Stimulated activated CD8-positive, alpha-beta memory T cell treated with anti-CD3 and anti-CD28 coated beads, Interleukin-2, amount 100 ng/mL, for 1 hour (primary cell): ENCODE measurements around the gene HCK.
"Not testable (repeated sequence)": the region's sequence is repeated elsewhere in the genome, so short reads cannot be mapped to it uniquely, and the experiment has no call there.

Experiments
- DNase-seq, 2 donors: peaks; one replicate each; pipeline ENCODE4 v3.0.0-alpha.2; 2020; ENCODE audit warnings: low read depth in 2 of 2

Gene HCK

GRCh38 chr20:32091888-32092346, 39.9 kb downstream of the HCK start:
- DNase-seq: peak; percentile 50 to 57

- no peak for DNase-seq
Observed at GRCh38 chr20:32098786-32099185, 46.7 kb downstream of the HCK start.

- no peak for DNase-seq
Observed at GRCh38 chr20:32108814-32109391, 56.9 kb downstream of the HCK start.

GRCh38 chr20:32109392-32110172, 57.5 kb downstream of the HCK start, which contains the start of gene TM9SF4:
Gene TM9SF4, plus strand, starts transcription at chr20:32109714. Its CDS starts 27 bp downstream, at chr20:32109741.
- peak; percentile 74 to 81 for DNase-seq

GRCh38 chr20:32110173-32110704, 58.2 kb downstream of the HCK start:
- no peak for DNase-seq

DNA sequence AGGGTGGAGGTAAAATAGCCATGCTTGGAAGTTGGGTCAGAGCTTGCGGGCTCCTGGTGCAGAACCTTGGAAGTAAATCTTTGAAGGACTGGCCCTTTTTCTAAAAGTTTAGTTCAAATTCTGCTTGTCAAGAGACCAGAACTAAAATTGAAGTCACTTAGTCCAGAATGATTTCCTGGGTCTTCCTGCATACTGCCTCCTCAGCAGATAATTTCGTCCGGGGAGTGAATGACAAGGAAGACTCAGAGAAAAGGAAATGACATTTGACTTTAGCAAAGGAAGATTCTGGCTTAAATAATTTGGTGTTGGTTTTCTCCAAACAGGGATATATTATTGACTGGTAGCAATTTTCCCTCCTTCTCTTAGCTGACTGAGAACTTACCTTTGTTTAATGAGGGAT, 58.7 kb downstream of the HCK start:
- DNase-seq: no peak

GRCh38 chr20:32111156-32111686, 59.2 kb downstream of the HCK start:
- DNase-seq: no peak

DNA sequence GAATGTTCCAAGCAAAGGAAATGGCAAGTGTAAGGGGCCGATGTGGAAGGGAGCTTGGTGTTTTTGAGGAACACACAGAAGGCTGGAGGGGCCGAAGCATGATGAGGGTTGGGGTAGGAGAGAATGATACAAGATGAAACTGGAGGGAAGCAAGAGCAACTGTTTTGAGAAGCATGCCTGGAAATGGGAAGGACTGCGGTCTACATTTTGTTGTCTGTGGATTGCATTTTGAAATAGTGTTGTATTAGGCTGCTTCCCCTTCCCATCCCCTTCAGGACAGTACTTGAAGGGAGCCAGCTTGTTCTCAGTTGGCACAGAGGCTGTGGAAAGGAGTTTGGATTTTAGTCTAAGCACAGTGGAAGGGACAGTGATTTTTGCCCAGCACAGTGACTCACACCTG, 59.7 kb downstream of the HCK start:
- no peak for DNase-seq

GRCh38 chr20:32112841-32113240, 60.8 kb downstream of the HCK start:
- DNase-seq: no peak

GRCh38 chr20:32113591-32114260, 61.7 kb downstream of the HCK start:
- no peak for DNase-seq

DNA sequence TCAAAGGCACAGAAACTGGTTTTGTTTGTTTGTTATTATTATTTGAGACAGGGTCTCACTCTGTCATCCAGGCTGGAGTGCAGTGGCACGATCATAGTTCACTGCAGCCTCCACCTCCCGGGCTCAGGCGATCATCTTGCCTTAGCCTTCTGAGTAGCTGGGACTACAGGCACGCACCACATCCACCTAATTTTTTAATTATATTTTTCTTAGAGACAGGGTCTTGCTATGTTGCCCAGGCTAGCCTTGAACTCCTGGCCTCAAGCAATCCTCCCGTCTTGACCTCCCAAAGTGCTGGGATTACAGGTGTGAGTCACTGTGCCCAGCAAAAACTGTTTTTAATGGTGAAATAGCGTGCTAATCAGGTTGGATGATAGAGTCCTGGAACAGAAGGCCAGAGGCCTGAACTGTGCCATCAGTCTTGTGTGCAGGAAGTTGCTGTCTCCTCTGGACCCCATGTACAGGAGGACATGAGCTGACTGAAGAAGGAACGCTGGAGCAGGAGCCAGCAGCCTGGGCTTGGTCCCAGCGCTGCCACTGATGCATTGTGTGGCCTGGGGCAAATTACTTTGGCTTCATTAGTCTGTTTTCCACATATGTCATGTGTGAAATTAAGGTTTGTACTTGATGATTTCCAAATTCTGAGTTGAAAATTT, 62.4 kb downstream of the HCK start:
- no peak for DNase-seq

GRCh38 chr20:32115211-32115767, 63.2 kb downstream of the HCK start:
- DNase-seq: no peak

DNA sequence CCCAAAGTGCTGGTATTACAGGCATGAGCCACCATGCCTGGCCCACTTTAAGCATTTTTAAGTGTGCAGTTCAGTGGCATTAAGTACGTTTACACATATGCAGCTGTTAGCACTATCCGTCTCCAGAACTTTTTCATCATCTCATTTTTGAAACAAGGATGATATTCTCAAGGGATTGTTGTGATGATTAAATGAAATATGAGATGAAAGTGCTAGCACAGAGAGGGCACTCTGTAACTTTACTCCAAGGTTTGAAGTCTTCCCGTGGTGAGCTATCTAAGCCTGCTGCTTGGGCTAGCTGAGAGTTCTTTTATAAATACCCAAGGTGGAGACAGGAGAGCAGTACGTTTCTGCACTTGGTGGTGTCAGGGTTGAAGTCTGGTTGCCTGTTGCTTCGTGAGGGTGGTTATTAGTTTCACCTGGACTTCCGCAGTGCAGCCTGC, 64.1 kb downstream of the HCK start:
- no peak for DNase-seq

DNA sequence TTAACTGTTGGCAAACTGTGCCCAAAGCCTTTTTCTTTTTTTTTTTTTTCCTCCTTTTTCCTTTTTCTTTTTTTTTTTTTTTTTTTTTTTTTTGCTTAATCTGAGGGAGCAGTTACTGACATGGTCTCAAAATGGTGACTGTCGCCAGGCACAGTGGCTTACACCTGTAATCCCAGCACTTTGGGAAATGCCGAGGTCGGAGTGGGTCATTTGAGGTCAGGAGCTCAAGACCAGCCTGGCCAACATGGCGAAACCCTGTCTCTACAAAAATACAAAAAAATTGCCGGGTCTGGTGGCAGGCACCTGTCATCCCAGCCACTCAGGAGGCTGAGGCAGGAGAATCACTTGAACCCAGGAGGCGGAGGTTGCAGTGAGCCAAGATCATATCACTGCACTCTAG, 64.8 kb downstream of the HCK start:
- DNase-seq: not testable (repeated sequence)

DNA sequence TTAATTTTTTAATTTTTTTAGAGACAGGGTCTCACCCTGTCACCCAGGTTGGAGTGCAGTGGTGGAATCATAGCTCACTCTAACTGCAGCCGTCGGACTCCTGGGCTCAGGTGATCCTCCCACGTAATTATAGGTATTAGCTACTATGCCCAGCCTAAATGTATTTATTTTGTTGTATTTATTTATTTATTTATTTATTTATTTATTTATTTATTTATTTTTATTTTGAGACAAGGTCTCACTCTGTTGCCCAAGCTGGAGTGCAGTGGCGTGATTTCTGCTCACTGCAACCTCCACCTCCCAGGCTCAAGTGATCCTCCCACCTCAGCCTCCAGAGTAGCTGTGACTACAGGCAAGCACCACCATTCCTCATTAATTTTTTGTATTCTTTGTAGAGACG, 66.4 kb downstream of the HCK start:
- DNase-seq: not testable (repeated sequence)

DNA sequence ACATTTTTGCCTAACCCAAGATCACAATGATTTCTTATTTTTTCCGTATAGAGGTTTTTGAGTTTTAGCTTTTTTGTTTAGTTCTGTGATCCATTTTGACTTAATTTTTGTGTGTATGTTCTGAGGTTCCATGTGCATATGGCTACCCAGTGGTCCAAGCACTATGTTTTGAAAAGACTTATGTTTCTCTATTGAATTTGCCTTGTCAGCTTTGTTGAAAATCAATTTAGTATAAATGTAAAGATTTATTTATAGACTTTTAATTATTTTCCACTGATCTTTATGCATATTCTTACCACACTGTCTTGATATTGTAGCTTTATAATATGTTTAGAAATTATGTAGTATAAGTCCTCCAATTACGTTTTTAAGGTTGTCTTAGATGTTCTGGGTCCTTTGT, 67.7 kb downstream of the HCK start:
- DNase-seq: no peak

DNA sequence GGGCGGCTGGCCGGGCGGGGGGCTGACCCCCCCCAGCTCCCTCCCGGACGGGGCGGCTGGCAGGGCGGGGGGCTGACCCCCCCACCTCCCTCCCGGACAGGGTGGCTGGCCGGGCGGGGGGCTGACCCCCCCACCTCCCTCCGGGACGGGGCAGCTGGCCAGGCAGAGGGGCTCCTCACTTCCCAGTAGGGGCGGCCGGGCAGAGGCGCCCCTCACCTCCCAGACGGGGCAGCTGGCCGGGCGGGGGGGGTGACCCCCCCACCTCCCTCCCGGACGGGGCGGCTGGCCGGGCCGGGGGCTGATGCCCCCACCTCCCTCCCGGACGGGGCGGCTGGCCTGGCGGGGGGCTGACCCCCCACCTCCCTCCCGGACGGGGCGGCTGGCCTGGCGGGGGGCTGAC, 69.9 kb downstream of the HCK start:
- DNase-seq: not testable (repeated sequence)

- DNase-seq: no peak
Observed at GRCh38 chr20:32123088-32123487, 71.0 kb downstream of the HCK start.

DNA sequence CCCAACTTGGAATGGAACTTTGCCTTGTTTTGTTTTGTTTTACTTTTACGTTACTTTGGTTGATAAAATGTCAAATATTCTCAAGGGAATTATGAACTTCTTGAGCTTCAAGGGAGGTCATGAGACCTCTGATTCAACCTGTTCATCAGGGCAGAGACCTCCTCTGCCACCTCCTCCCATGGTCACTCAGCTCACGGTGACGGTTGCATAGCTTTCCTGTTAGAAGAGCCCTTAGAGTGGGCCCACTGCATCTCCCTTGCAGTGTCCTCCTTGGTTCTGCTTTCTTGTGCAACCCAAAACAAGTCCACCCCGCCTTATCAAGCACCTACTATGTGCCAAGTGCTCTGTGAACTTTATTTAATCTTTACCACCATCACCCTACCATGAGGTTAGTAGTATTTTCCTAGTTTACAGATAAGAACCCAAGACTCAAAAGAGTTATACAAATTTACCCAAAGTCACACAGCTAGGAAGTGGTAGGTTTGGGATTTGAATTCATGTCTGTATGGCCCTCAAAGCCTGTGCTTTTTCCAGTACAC, 72.9 kb downstream of the HCK start:
- no peak for DNase-seq

GRCh38 chr20:32125506-32125905, 73.5 kb downstream of the HCK start:
- DNase-seq: no peak

- no peak for DNase-seq
Observed at GRCh38 chr20:32126919-32127318, 74.9 kb downstream of the HCK start.
